ENCODE data around the gene TAF6L. TPM values are rescaled to one million over a fixed set of nuclear protein-coding genes. Genes with fewer than 3 reads are reported as not detected.

The TAF6L gene
- total and polyA plus RNA-seq, 2 donors (not counting 1 experiment from before 2014, with no cell fraction given), result 28.2 to 48.2 TPM

- CTCF ChIA-PET, result interaction anchor here (0.7 to 1.8 kb wide), 5 partner anchors 8 to 63 kb away, joined by 3 to 8 read pairs (median 4); no protein-coding TSS in a partner anchor
- peaks cover 12% of the 10 kb centered on the region for H3K4me1 Mint-ChIP-seq
- Histone ChIP-seq H2AFZ (ENCODE audit: insufficient read depth, low read depth, low read length, poor library complexity, severe bottlenecking) (no peak overlapping the region), H3K4me3 (ENCODE audit: control extremely low read depth in 1 of 5, extremely low read depth in 1 of 5, insufficient read depth in 1 of 5, low read depth in 2 of 5, low read length in 4 of 5) (no peak overlapping the region), H4K20me1 (ENCODE audit: control insufficient read depth, insufficient read depth, low read length, poor library complexity, severe bottlenecking) (peaks cover 5% of the 10 kb centered on the region), H3K36me3 (replicated peaks in 1 of 2; ENCODE audit: control extremely low read depth in 1 of 2, control insufficient read depth in 1 of 2, extremely low read depth in 1 of 2, insufficient read depth in 2 of 2, low read length in 1 of 2) (peaks cover 17 to 87% of the 10 kb centered on the region in 2 experiments), H3K9ac (ENCODE audit: low read length) (no peak overlapping the region), H3K79me2 (ENCODE audit: control insufficient read depth, insufficient read depth, low read length) (peaks cover 49% of the 10 kb centered on the region), H3K4me1 (ENCODE audit: control insufficient read depth in 2 of 2, insufficient read depth in 2 of 2, low read length in 2 of 2) (peaks cover 7 to 10% of the 10 kb centered on the region in 2 donors), H3K27ac (ENCODE audit: low read length in 2 of 2) (no peak overlapping the region), H3K4me2 (replicated peaks; ENCODE audit: low read depth, low read length, poor library complexity, severe bottlenecking) (no peak overlapping the region), H3K27me3 (replicated peaks in 1 of 4; ENCODE audit: control extremely low read depth in 1 of 4, control insufficient read depth in 3 of 4, insufficient read depth in 4 of 4, low read length in 3 of 4) (no peaks in the 10 kb centered on the region), H3K9me3 (ENCODE audit: control extremely low read depth in 1 of 3, control insufficient read depth in 2 of 3, insufficient read depth in 1 of 3, low read length in 2 of 3) (no peaks in the 10 kb centered on the region)
- H3K9me3 Mint-ChIP-seq (ENCODE audit: insufficient read depth), result no peaks in the 10 kb centered on the region
- H3K27me3 Mint-ChIP-seq, result no peaks in the 10 kb centered on the region
- TF ChIP-seq EZH2 (IDR thresholded peaks at IDR 0.05; ENCODE audit: borderline replicate concordance, insufficient read depth, low read depth, low read length, poor library complexity, severe bottlenecking) (no peak), CTCF (IDR thresholded peaks at IDR 0.05) (no peak)
- POLR2A ChIA-PET, result interaction anchor here (0.9 to 1.1 kb wide), 2 partner anchors 10 to 16 kb away, joined by 3 to 5 read pairs; no protein-coding TSS in a partner anchor
- 96% methylated on average over 5 of the region's 7 CpGs for WGBS (ENCODE audit: insufficient coverage)
- no peak for DNase-seq
- intact Hi-C loops (cut with micrococcal nuclease), result no loop called here
- no peak for ATAC-seq (ENCODE audit: low read depth)
- H3K27ac Mint-ChIP-seq, result no peak overlapping the region
- no peak overlapping the region for H3K4me3 Mint-ChIP-seq
These were observed 25.1 kb downstream of the TAF6L start for GRCh38 chr11:62796281-62796680.

GRCh38 chr11:62799486-62799885, 28.3 kb downstream of the TAF6L start:
- H3K36me3 ChIP-seq (replicated peaks in 1 of 2; ENCODE audit: control extremely low read depth in 1 of 2, control insufficient read depth in 1 of 2, extremely low read depth in 1 of 2, insufficient read depth in 2 of 2, low read length in 1 of 2), result peaks cover 22 to 88% of the 10 kb centered on the region in 2 experiments
- POLR2A ChIA-PET, result no interaction called here
- peaks cover 13% of the 10 kb centered on the region for H3K4me1 Mint-ChIP-seq
- H3K4me3 Mint-ChIP-seq, result no peak overlapping the region
- no peak overlapping the region for H3K4me3 ChIP-seq (ENCODE audit: control extremely low read depth in 1 of 5, extremely low read depth in 1 of 5, insufficient read depth in 1 of 5, low read depth in 2 of 5, low read length in 4 of 5)
- no peak overlapping the region for H3K4me2 ChIP-seq (replicated peaks; ENCODE audit: low read depth, low read length, poor library complexity, severe bottlenecking)
- intact Hi-C loops (cut with micrococcal nuclease), result no loop called here
- no peak overlapping the region for H3K9ac ChIP-seq (ENCODE audit: low read length)
- H3K27ac Mint-ChIP-seq, result no peak overlapping the region
- peaks cover 8 to 11% of the 10 kb centered on the region in 2 donors for H3K4me1 ChIP-seq (ENCODE audit: control insufficient read depth in 2 of 2, insufficient read depth in 2 of 2, low read length in 2 of 2)
- H3K9me3 ChIP-seq (ENCODE audit: control extremely low read depth in 1 of 3, control insufficient read depth in 2 of 3, insufficient read depth in 1 of 3, low read length in 2 of 3), result no peaks in the 10 kb centered on the region
- peaks cover 72% of the 10 kb centered on the region for H3K79me2 ChIP-seq (ENCODE audit: control insufficient read depth, insufficient read depth, low read length)
- no peaks in the 10 kb centered on the region for H3K27me3 ChIP-seq (replicated peaks in 1 of 4; ENCODE audit: control extremely low read depth in 1 of 4, control insufficient read depth in 3 of 4, insufficient read depth in 4 of 4, low read length in 3 of 4)
- TF ChIP-seq CTCF (IDR thresholded peaks at IDR 0.05) (no peak), EZH2 (IDR thresholded peaks at IDR 0.05; ENCODE audit: borderline replicate concordance, insufficient read depth, low read depth, low read length, poor library complexity, severe bottlenecking) (no peak)
- peaks cover 9% of the 10 kb centered on the region for H4K20me1 ChIP-seq (ENCODE audit: control insufficient read depth, insufficient read depth, low read length, poor library complexity, severe bottlenecking)
- no peak for ATAC-seq (ENCODE audit: low read depth)
- DNase-seq, result no peak
- 95% methylated on average over 10 of the region's 10 CpGs for WGBS (ENCODE audit: insufficient coverage)
- no peaks in the 10 kb centered on the region for H3K27me3 Mint-ChIP-seq
- no peak overlapping the region for H2AFZ ChIP-seq (ENCODE audit: insufficient read depth, low read depth, low read length, poor library complexity, severe bottlenecking)
- CTCF ChIA-PET, result no interaction called here
- H3K9me3 Mint-ChIP-seq (ENCODE audit: insufficient read depth), result no peaks in the 10 kb centered on the region
- H3K27ac ChIP-seq (ENCODE audit: low read length in 2 of 2), result no peak overlapping the region

Data from B cell (primary cell).